Kidney epithelial cell (primary cell): ENCODE data around the gene GOT1. TPM values are rescaled to one million over a fixed set of nuclear protein-coding genes. Genes with fewer than 3 reads are reported as not detected.

Experiments used
- DNase-seq: peaks from one replicate; pipeline ENCODE4 v3.0.0-alpha.2; 2010; ENCODE audit warnings: low read depth
- H3K27me3 ChIP-seq: 2 replicates; pipeline ENCODE4 v1.6.0; 2011; ENCODE audit warnings: low read length; ENCODE audit not compliant: control insufficient read depth, insufficient read depth
- H3K36me3 ChIP-seq: 2 replicates; pipeline ENCODE4 v1.5.1; 2011; ENCODE audit warnings: low read length; ENCODE audit not compliant: control insufficient read depth, insufficient read depth
- H3K4me3 ChIP-seq: 2 replicates; pipeline ENCODE4 v1.5.1; 2011; ENCODE audit warnings: low read depth, mild to moderate bottlenecking, control low read depth, low read length
- CTCF ChIP-seq: IDR thresholded peaks from 2 replicates; pipeline ENCODE4 v1.5.1; 2011; ENCODE audit warnings: mild to moderate bottlenecking, moderate library complexity, low read length, control low read depth, inconsistent platforms; ENCODE audit not compliant: insufficient read depth, poor library complexity, severe bottlenecking
- total RNA-seq: library from RNA; depleted of rRNA; stranded (reverse); fragments of >200 nt; gene quantifications from 2 replicates; pipeline ENCODE4 v1.2.3, GENCODE V29; 2015

The GOT1 gene
- total RNA-seq, 1 donor from 2014 or later: 73.7 TPM

GRCh38 chr10:99369551-99369950 is 60.9 kb downstream of the GOT1 start:
- no peaks in the 10 kb centered on the region for H3K27me3 ChIP-seq
- no peak for DNase-seq
- no peak overlapping the region for H3K4me3 ChIP-seq
- no peaks in the 10 kb centered on the region for H3K36me3 ChIP-seq
- no peak for TF ChIP-seq CTCF

GRCh38 chr10:99369126-99369525 is 61.3 kb downstream of the GOT1 start:
- Histone ChIP-seq H3K27me3 (no peaks in the 10 kb centered on the region), H3K4me3 (no peak overlapping the region), H3K36me3 (no peaks in the 10 kb centered on the region)
- TF ChIP-seq CTCF: no peak
- DNase-seq: no peak

GRCh38 chr10:99368646-99369045 is 61.8 kb downstream of the GOT1 start:
- H3K27me3 ChIP-seq: no peaks in the 10 kb centered on the region
- DNase-seq: no peak
- no peak for TF ChIP-seq CTCF
- H3K4me3 ChIP-seq: no peak overlapping the region
- H3K36me3 ChIP-seq: no peaks in the 10 kb centered on the region

- no peak for TF ChIP-seq CTCF
- no peak for DNase-seq
- H3K27me3 ChIP-seq: no peaks in the 10 kb centered on the region
- no peak overlapping the region for H3K4me3 ChIP-seq
- no peaks in the 10 kb centered on the region for H3K36me3 ChIP-seq
These were observed 63.8 kb downstream of the GOT1 start for GRCh38 chr10:99366666-99367065.

GRCh38 chr10:99365736-99366135 is 64.7 kb downstream of the GOT1 start:
- Histone ChIP-seq H3K36me3 (no peaks in the 10 kb centered on the region), H3K27me3 (no peaks in the 10 kb centered on the region), H3K4me3 (no peak overlapping the region)
- DNase-seq: no peak
- no peak for TF ChIP-seq CTCF

- H3K27me3 ChIP-seq: no peaks in the 10 kb centered on the region
- no peak overlapping the region for H3K4me3 ChIP-seq
- DNase-seq: no peak
- H3K36me3 ChIP-seq: no peaks in the 10 kb centered on the region
- no peak for TF ChIP-seq CTCF
These were observed 65.1 kb downstream of the GOT1 start for GRCh38 chr10:99365311-99365710.
